PFSK-1 (cell line): ENCODE results near the gene TCAP.

Experiments used
- FOXP2 ChIP-seq: optimal IDR thresholded peaks from 2 replicates; pipeline ENCODE3; 2011; ENCODE audit warnings: borderline replicate concordance, control low read depth, inconsistent platforms; ENCODE audit not compliant: insufficient read depth; ENCODE audit errors: extremely low read length, extremely low read depth
- POLR2AphosphoS5 ChIP-seq: IDR thresholded peaks from 2 replicates; pipeline ENCODE4 v1.6.1; 2012; ENCODE audit warnings: low read depth, mild to moderate bottlenecking, control low read depth, low read length, moderate library complexity
- REST ChIP-seq, 2 experiments: IDR thresholded peaks; 2 replicates each; pipeline versions ENCODE4 v1.6.1 to v1.8.0; 2011 to 2012; ENCODE audit warnings: low read depth in 2 of 2, low read length in 2 of 2, control low read depth in 1 of 2, inconsistent platforms in 1 of 2, mild to moderate bottlenecking in 1 of 2, moderate library complexity in 1 of 2; ENCODE audit not compliant: insufficient read depth in 1 of 2
- SIN3A ChIP-seq: IDR thresholded peaks from 2 replicates; pipeline ENCODE4 v1.6.1; 2012; ENCODE audit warnings: mild to moderate bottlenecking, low read length, moderate library complexity, borderline replicate concordance; ENCODE audit not compliant: insufficient read depth
- TAF1 ChIP-seq: IDR thresholded peaks from 2 replicates; pipeline ENCODE4 v1.6.1; 2012; ENCODE audit warnings: low read length, control low read depth, borderline replicate concordance; ENCODE audit not compliant: insufficient read depth

Gene TCAP

GRCh38 chr17:39618246-39618913, 46.8 kb upstream of the TCAP start:
- TF ChIP-seq REST (IDR thresholded peaks at IDR 0.05; ENCODE audit: insufficient read depth in 1 of 2, low read depth in 2 of 2, low read length in 2 of 2) (no peak), FOXP2 (no peak), SIN3A (no peak), POLR2AphosphoS5 (no peak)

DNA sequence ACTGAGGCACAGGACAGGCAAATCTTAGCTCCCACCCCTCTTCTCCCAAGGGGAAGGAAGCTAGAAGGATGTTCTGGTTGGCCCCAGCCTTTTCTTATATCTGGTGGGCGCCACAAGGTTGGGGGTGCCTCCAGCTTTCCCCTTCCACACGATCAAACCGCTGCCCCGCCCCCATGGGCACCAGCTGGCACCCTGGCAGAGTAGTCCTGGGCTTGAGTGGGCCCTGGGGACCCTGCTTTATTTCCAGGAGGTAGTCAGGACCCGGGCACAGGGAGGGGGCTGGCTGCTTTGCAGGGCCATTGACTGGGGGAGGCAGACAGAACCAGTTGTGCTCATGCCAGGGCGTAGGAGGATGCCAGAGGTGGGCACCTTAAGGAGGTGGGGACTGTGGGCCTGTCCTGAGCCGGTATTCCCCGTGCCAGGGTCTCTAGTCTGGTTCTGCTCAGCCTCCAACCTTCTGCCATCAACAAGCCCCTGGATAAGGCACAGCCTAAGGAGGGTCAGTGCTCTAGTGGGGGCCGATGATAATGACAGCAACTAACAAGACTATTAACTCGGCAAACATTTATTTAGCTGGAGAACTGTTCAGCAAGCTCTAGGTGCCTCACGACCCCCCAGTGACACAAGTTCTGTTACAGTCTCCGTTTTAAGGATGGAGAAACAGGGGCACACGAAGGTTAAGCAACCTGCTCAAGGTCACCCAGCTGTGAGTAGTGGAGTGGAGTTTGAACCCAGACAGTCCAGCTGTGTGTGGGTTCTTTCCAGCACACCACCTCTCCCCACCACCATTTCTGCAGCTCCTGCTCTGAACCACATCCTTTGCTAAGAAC, 46.0 kb upstream of the TCAP start:
- TF ChIP-seq FOXP2, result no peak
- no peak for TF ChIP-seq SIN3A
- no peak for TF ChIP-seq POLR2AphosphoS5
- no peak for TF ChIP-seq REST (IDR thresholded peaks at IDR 0.05; ENCODE audit: insufficient read depth in 1 of 2, low read depth in 2 of 2, low read length in 2 of 2)
- no peak for TF ChIP-seq TAF1

DNA sequence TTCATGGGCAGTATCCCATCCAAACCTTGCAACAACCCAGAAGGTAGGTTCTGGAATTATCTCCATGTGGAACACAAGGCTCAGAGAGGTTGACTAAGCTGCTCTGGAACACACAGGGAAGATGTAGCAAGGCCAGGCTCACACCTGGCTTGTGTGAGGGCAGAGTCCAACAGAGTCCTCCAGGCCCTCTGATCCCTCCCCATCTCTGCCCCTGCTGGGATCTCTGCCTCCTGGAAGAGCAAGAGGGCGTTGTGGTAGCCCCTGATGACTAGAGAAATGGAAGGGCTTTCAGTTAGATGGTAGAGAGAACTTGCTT, 45.4 kb upstream of the TCAP start:
- no peak for TF ChIP-seq TAF1
- no peak for TF ChIP-seq FOXP2
- TF ChIP-seq POLR2AphosphoS5, result no peak
- TF ChIP-seq SIN3A, result no peak
- TF ChIP-seq REST (IDR thresholded peaks at IDR 0.05; ENCODE audit: insufficient read depth in 1 of 2, low read depth in 2 of 2, low read length in 2 of 2), result no peak

- TF ChIP-seq REST (IDR thresholded peaks at IDR 0.05; ENCODE audit: insufficient read depth in 1 of 2, low read depth in 2 of 2, low read length in 2 of 2) (peak; percentile 88 to 94), POLR2AphosphoS5 (no peak)
These were observed 43.4 kb upstream of the TCAP start for GRCh38 chr17:39621523-39622379.
